T47D (cell line): Measurements from ENCODE around the gene RNF175.
A peak's percentile ranks its signal among the peaks of the same experiment; 100 is the strongest.

Experiments used
- DNase-seq, 2 experiments: peaks; one replicate each; pipeline versions ENCODE4 v3.0.0 to v3.0.0-alpha.2; 2011 to 2012; ENCODE audit warnings: low read depth in 1 of 2, low spot score in 1 of 2
- JUND ChIP-seq: IDR thresholded peaks from 2 replicates; pipeline ENCODE4 v1.6.1; 2012; ENCODE audit warnings: low read depth
- in situ Hi-C: cut with HindIII; loops from 2 replicates; pipeline ENCODE4 v1.10.0; 2016; ENCODE audit warnings: low sequenced_read_pairs, low pct_unique_long_range_greater_than_20kb

The RNF175 gene

GRCh38 chr4:153790500-153790865 lies 30.7 kb upstream of the RNF175 start:
- no peak for TF ChIP-seq JUND
- in situ Hi-C loops: no loop called here
- DNase-seq: no peak

GRCh38 chr4:153789741-153790499 lies 30.1 kb upstream of the RNF175 start:
- DNase-seq: no peak
- TF ChIP-seq JUND: no peak
- in situ Hi-C loops: no loop called here

- DNase-seq: no peak
- in situ Hi-C loops: no loop called here
- TF ChIP-seq JUND: no peak
Measured at GRCh38 chr4:153788413-153789276, 28.8 kb upstream of the RNF175 start, which contains the start of gene SFRP2. TSS of gene SFRP2 (minus strand) at chr4:153789083. CDS start at chr4:153788835, 248 bp downstream.

GRCh38 chr4:153788051-153788412 lies 28.2 kb upstream of the RNF175 start:
- DNase-seq: no peak
- in situ Hi-C loops: no loop called here
- TF ChIP-seq JUND: no peak

GRCh38 chr4:153787575-153787974 lies 27.8 kb upstream of the RNF175 start:
- in situ Hi-C loops: no loop called here
- TF ChIP-seq JUND: no peak
- no peak for DNase-seq

GRCh38 chr4:153787061-153787560 lies 27.3 kb upstream of the RNF175 start:
- DNase-seq: no peak
- in situ Hi-C loops: no loop called here
- TF ChIP-seq JUND: no peak

GRCh38 chr4:153785910-153786721 lies 26.3 kb upstream of the RNF175 start:
- TF ChIP-seq JUND: no peak
- in situ Hi-C loops: no loop called here
- peak; percentile 29 to 56 for DNase-seq

- no peak for TF ChIP-seq JUND
- in situ Hi-C loops: no loop called here
- DNase-seq: no peak
Measured at GRCh38 chr4:153784166-153784699, 24.4 kb upstream of the RNF175 start.

GRCh38 chr4:153782581-153782980 lies 22.8 kb upstream of the RNF175 start:
- DNase-seq: no peak
- in situ Hi-C loops: no loop called here
- TF ChIP-seq JUND: no peak

GRCh38 chr4:153781717-153782416 lies 22.0 kb upstream of the RNF175 start:
- in situ Hi-C loops: no loop called here
- no peak for TF ChIP-seq JUND
- no peak for DNase-seq

- in situ Hi-C loops: no loop called here
Measured at GRCh38 chr4:153781280-153781679, 21.5 kb upstream of the RNF175 start.

GRCh38 chr4:153780876-153781275 lies 21.1 kb upstream of the RNF175 start:
- no peak for DNase-seq
- no peak for TF ChIP-seq JUND
- in situ Hi-C loops: no loop called here

More at GRCh38 chr4:153781280-153781679, 21.5 kb upstream of the RNF175 start:
- TF ChIP-seq JUND: no peak
- DNase-seq: no peak
